ENCODE data around the gene OPN3.

OPN3 gene

GRCh38 chr1:241644259-241644658 lies 4.1 kb upstream of the OPN3 start:
- DNase-seq: no peak

GRCh38 chr1:241642593-241642944 lies 2.4 kb upstream of the OPN3 start:
- DNase-seq: no peak

- DNase-seq: peak; percentile 22
These were observed 1.8 kb upstream of the OPN3 start for GRCh38 chr1:241641773-241642592.

GRCh38 chr1:241640867-241641622 lies 876 bp upstream of the OPN3 start:
- DNase-seq: no peak

GRCh38 chr1:241639623-241640148 lies 483 bp downstream of the OPN3 start:
- DNase-seq: peak; percentile 43

- DNase-seq: no peak
These were observed 1.1 kb downstream of the OPN3 start for GRCh38 chr1:241638909-241639622.

- DNase-seq: no peak
These were observed 2.0 kb downstream of the OPN3 start for GRCh38 chr1:241638099-241638682.

GRCh38 chr1:241637604-241638003 lies 2.6 kb downstream of the OPN3 start:
- DNase-seq: no peak

- DNase-seq: peak; percentile 53
These were observed 3.1 kb downstream of the OPN3 start for GRCh38 chr1:241637046-241637590.

GRCh38 chr1:241636291-241636690 lies 3.9 kb downstream of the OPN3 start:
- no peak for DNase-seq

- no peak for DNase-seq
These were observed 4.5 kb downstream of the OPN3 start for GRCh38 chr1:241635556-241636152.

GRCh38 chr1:241632987-241633386 lies 7.2 kb downstream of the OPN3 start:
- no peak for DNase-seq

- DNase-seq: no peak
These were observed 8.5 kb downstream of the OPN3 start for GRCh38 chr1:241631674-241632073.

- no peak for DNase-seq
These were observed 9.3 kb downstream of the OPN3 start for GRCh38 chr1:241630899-241631298.

GRCh38 chr1:241630476-241630875 lies 9.7 kb downstream of the OPN3 start:
- DNase-seq: no peak

GRCh38 chr1:241630005-241630404 lies 10.2 kb downstream of the OPN3 start:
- DNase-seq: no peak

GRCh38 chr1:241627453-241628259 lies 12.5 kb downstream of the OPN3 start:
- peak; percentile 76 for DNase-seq

- DNase-seq: no peak
These were observed 15.2 kb downstream of the OPN3 start for GRCh38 chr1:241624935-241625334.

GRCh38 chr1:241622669-241623068 lies 17.5 kb downstream of the OPN3 start:
- no peak for DNase-seq

- DNase-seq: no peak
These were observed 22.7 kb downstream of the OPN3 start for GRCh38 chr1:241617426-241617825.
